Ectodermal cell (in vitro differentiated cells): ENCODE results near the gene TMEFF1.

ENCODE experiments used
- H3K27ac ChIP-seq: 2 replicates; pipeline ENCODE4 v1.7.0; 2013; ENCODE audit warnings: mild to moderate bottlenecking, low read depth, low read length; ENCODE audit not compliant: insufficient read depth, poor library complexity, severe bottlenecking
- H3K27me3 ChIP-seq: 2 replicates; pipeline ENCODE4 v1.7.0; 2013; ENCODE audit warnings: mild to moderate bottlenecking, low read length; ENCODE audit not compliant: insufficient read depth, control insufficient read depth, poor library complexity, severe bottlenecking
- H3K36me3 ChIP-seq: one replicate; pipeline ENCODE4 v1.7.0; 2013; ENCODE audit warnings: low read length; ENCODE audit not compliant: control insufficient read depth, insufficient read depth
- H3K4me1 ChIP-seq: one replicate; pipeline ENCODE4 v1.7.0; 2013; ENCODE audit warnings: low read length; ENCODE audit not compliant: control insufficient read depth, insufficient read depth
- H3K4me3 ChIP-seq: 2 replicates; pipeline ENCODE4 v1.7.0; 2013; ENCODE audit warnings: low read depth, low read length, control low read depth; ENCODE audit not compliant: insufficient read depth
- H3K9me3 ChIP-seq: 2 replicates; pipeline ENCODE4 v1.7.0; 2013; ENCODE audit warnings: mild to moderate bottlenecking, low read length, moderate library complexity; ENCODE audit not compliant: control insufficient read depth
- WGBS, 2 experiments: methylation state at CpG; one replicate each; pipeline ENCODE4 v1.1.7; 2013; ENCODE audit warnings: missing lambda C conversion rate in 2 of 2; 5-methylcytosine and 5-hydroxymethylcytosine counted together

Gene TMEFF1

GRCh38 chr9:100466829-100467221 lies 6.1 kb upstream of the TMEFF1 start:
- 80% methylated on average over 1 of the region's 1 CpG; no CpG with 5 or more reads in 1 of the 2 experiments for WGBS, 2 experiments
- no peak overlapping the region for H3K4me3 ChIP-seq
- no peak overlapping the region for H3K27ac ChIP-seq
- H3K27me3 ChIP-seq, result no peaks in the 10 kb centered on the region
- no peaks in the 10 kb centered on the region for H3K4me1 ChIP-seq
- H3K36me3 ChIP-seq, result no peaks in the 10 kb centered on the region
- H3K9me3 ChIP-seq, result no peaks in the 10 kb centered on the region

GRCh38 chr9:100468041-100468440 lies 4.9 kb upstream of the TMEFF1 start:
- Histone ChIP-seq H3K36me3 (no peaks in the 10 kb centered on the region), H3K4me1 (peaks cover 7% of the 10 kb centered on the region), H3K27me3 (no peaks in the 10 kb centered on the region), H3K27ac (no peak overlapping the region), H3K9me3 (no peaks in the 10 kb centered on the region), H3K4me3 (no peak overlapping the region)
- WGBS, 2 experiments, result 91 to 97% methylated on average over 5 to 6 of the region's 6 CpGs

- Histone ChIP-seq H3K27me3 (no peaks in the 10 kb centered on the region), H3K4me3 (peak overlapping the region; percentile 91), H3K4me1 (peaks cover 12% of the 10 kb centered on the region), H3K27ac (peak overlapping the region; percentile 80), H3K36me3 (no peaks in the 10 kb centered on the region), H3K9me3 (no peaks in the 10 kb centered on the region)
- WGBS, 2 experiments, result 69 to 92% methylated on average over 2 to 3 of the region's 3 CpGs
Measured at GRCh38 chr9:100472268-100472667, 681 bp upstream of the TMEFF1 start.

GRCh38 chr9:100473276-100474081 lies 530 bp downstream of the TMEFF1 start:
- peak overlapping the region; percentile 95 for H3K27ac ChIP-seq
- H3K4me3 ChIP-seq, result peak overlapping the region; percentile 91
- 0 to 1% methylated on average over 108 of the region's 108 CpGs for WGBS, 2 experiments
- no peaks in the 10 kb centered on the region for H3K9me3 ChIP-seq
- no peaks in the 10 kb centered on the region for H3K27me3 ChIP-seq
- peaks cover 12% of the 10 kb centered on the region for H3K4me1 ChIP-seq
- no peaks in the 10 kb centered on the region for H3K36me3 ChIP-seq

GRCh38 chr9:100474082-100474923 lies 1.4 kb downstream of the TMEFF1 start:
- Histone ChIP-seq H3K27ac (peak overlapping the region; percentile 95), H3K9me3 (no peaks in the 10 kb centered on the region), H3K4me1 (peaks cover 12% of the 10 kb centered on the region), H3K36me3 (no peaks in the 10 kb centered on the region), H3K4me3 (peak overlapping the region; percentile 91), H3K27me3 (no peaks in the 10 kb centered on the region)
- 1% methylated on average over 26 of the region's 26 CpGs for WGBS, 2 experiments

GRCh38 chr9:100474924-100475276 lies 2.0 kb downstream of the TMEFF1 start:
- Histone ChIP-seq H3K4me3 (peak overlapping the region; percentile 91), H3K9me3 (no peaks in the 10 kb centered on the region), H3K27ac (peak overlapping the region; percentile 95), H3K27me3 (no peaks in the 10 kb centered on the region), H3K4me1 (peaks cover 12% of the 10 kb centered on the region), H3K36me3 (no peaks in the 10 kb centered on the region)
- WGBS, 2 experiments, result 23 to 27% methylated on average over 4 of the region's 4 CpGs

- H3K36me3 ChIP-seq, result no peaks in the 10 kb centered on the region
- peaks cover 9% of the 10 kb centered on the region for H3K4me1 ChIP-seq
- 97 to 99% methylated on average over 4 of the region's 4 CpGs for WGBS, 2 experiments
- H3K9me3 ChIP-seq, result no peaks in the 10 kb centered on the region
- no peak overlapping the region for H3K27ac ChIP-seq
- no peaks in the 10 kb centered on the region for H3K27me3 ChIP-seq
- no peak overlapping the region for H3K4me3 ChIP-seq
Measured at GRCh38 chr9:100477241-100477640, 4.3 kb downstream of the TMEFF1 start.

GRCh38 chr9:100478192-100478591 lies 5.2 kb downstream of the TMEFF1 start:
- Histone ChIP-seq H3K4me3 (no peak overlapping the region), H3K27me3 (no peaks in the 10 kb centered on the region), H3K4me1 (peaks cover 5% of the 10 kb centered on the region), H3K36me3 (no peaks in the 10 kb centered on the region), H3K9me3 (no peaks in the 10 kb centered on the region), H3K27ac (no peak overlapping the region)
- WGBS, 2 experiments, result 87 to 93% methylated on average over 6 of the region's 6 CpGs

GRCh38 chr9:100479820-100480219 lies 6.9 kb downstream of the TMEFF1 start:
- no peaks in the 10 kb centered on the region for H3K27me3 ChIP-seq
- no peak overlapping the region for H3K4me3 ChIP-seq
- no peak overlapping the region for H3K27ac ChIP-seq
- no peaks in the 10 kb centered on the region for H3K36me3 ChIP-seq
- peaks cover 5% of the 10 kb centered on the region for H3K4me1 ChIP-seq
- WGBS, 2 experiments, result 80 to 100% methylated on average over 2 of the region's 2 CpGs
- H3K9me3 ChIP-seq, result no peaks in the 10 kb centered on the region

GRCh38 chr9:100485196-100485595 lies 12.2 kb downstream of the TMEFF1 start:
- H3K27me3 ChIP-seq, result no peaks in the 10 kb centered on the region

More at GRCh38 chr9:100485196-100485595, 12.2 kb downstream of the TMEFF1 start:
- peaks cover 3% of the 10 kb centered on the region for H3K4me1 ChIP-seq
- no peak overlapping the region for H3K4me3 ChIP-seq
- no peaks in the 10 kb centered on the region for H3K36me3 ChIP-seq
- no peaks in the 10 kb centered on the region for H3K9me3 ChIP-seq
- 88 to 100% methylated on average over 1 of the region's 1 CpG for WGBS, 2 experiments
- no peak overlapping the region for H3K27ac ChIP-seq
